Mucosa of descending colon (tissue), 3 donors: ENCODE results near the gene TNK2. TPM values are rescaled to one million over a fixed set of nuclear protein-coding genes. Genes with fewer than 3 reads are reported as not detected.
"Not testable (repeated sequence)": the region's sequence is repeated elsewhere in the genome, so short reads cannot be mapped to it uniquely, and the experiment has no call there.

Source experiments
- ATAC-seq: fragments of 200-7000 bp; cut with Tn5 transposase; one replicate; pipeline ENCODE4 v1.9.1; 2020; ENCODE audit warnings: mild to moderate bottlenecking, moderate library complexity
- DNase-seq, 3 donors: peaks; one replicate each; pipeline ENCODE4 v3.0.0-alpha.2; 2020
- H3K36me3 ChIP-seq: fragments of 200-600 bp; one replicate; pipeline ENCODE4 v1.8.0; 2021; ENCODE audit warnings: low read depth, mild to moderate bottlenecking
- H3K4me1 ChIP-seq: fragments of 200-600 bp; one replicate; pipeline ENCODE4 v1.8.0; 2021; ENCODE audit warnings: low read depth, mild to moderate bottlenecking
- H3K4me3 ChIP-seq: fragments of 200-600 bp; one replicate; pipeline ENCODE4 v1.8.0; 2021; ENCODE audit warnings: mild to moderate bottlenecking
- H3K9me3 ChIP-seq: fragments of 200-600 bp; one replicate; pipeline ENCODE4 v1.8.0; 2021; ENCODE audit warnings: mild to moderate bottlenecking
- intact Hi-C, 2 donors: fragments of 100-400 bp; cut with DNase I in 1 of 2; cut with micrococcal nuclease in 1 of 2; formaldehyde crosslinking; loops; one replicate each; pipeline versions ENCODE4 v1.11.0 to v1.11.1; 2022; cut with DNase I, micrococcal nuclease
- total RNA-seq, 3 donors: library from RNA; stranded (reverse); fragmentation: NEBNext Ultra II Directional in 2 of 3; extraction: Animal tissue kit (Norgen Biotek cat#: 25700) in 2 of 3; gene quantifications; one replicate each; pipeline versions ENCODE4 v1.2.1 to v1.2.4, GENCODE V29; 2021 to 2023
- TF ChIP-seq, protein P1 (sequence below): fragments of 200-600 bp; IDR thresholded peaks from one replicate; pipeline ENCODE4 v1.8.0; 2022; ENCODE audit warnings: antibody characterized with exemption, mild to moderate bottlenecking
- donor health status: DM: no; HTN: no; CAD: no; lungs with moderate emphysema.
- donor health status: DM: no; HTN: no; CAD: no.
- donor health status: DM: no; HTN: yes; CAD: no.

Gene TNK2
- total RNA-seq, 3 donors from 2014 or later: 16.8 to 61.1 (median 28.0) TPM

DNA sequence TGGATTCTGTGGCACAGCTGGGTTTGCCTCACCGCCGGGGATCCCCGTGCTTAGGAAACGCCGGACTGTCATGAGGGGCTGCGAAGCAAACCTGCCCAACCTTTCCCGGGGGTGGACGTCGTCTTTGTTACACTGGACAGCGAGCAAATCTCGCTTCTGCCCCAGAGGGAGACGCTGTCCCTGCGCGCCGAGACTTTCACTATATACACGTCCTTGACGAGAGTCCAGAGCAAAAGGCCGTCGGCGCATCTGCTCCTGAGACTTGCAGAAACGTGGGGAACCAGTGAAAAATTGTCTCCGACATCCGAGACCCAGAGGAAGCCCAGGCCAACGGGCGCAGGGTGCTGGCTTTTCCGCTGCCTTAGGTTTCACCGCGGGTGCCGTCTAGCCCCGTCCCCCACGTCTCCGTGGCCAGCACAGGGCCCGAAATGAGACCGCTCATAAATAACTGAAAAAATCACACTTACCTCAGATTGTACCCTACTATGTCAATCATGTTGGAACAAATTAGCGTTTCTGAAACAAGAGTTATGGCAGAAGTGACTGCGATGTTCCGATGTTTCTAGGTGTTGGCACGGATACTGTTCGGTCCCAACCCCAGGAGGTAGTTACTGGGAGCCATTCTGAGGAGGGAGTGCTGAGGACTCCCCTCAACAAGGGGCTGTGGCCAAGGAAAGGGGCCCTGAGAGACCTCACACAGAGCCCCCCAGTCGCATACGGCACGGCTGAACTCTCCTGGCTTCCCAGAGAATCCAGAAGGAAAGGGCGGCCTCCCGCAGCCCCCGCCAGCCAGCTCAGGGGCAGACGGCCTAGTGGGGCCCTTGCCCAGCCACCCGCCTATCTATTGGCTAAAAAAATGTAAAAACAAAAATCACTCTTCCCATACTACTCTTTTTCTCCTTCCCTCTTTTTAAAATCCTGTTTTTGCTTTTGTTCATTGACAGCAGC, 82.2 kb downstream of the TNK2 start:
- no peak for DNase-seq
- H3K36me3 ChIP-seq: no peaks in the 10 kb centered on the region
- no peaks in the 10 kb centered on the region for H3K9me3 ChIP-seq
- TF ChIP-seq, protein P1, sequence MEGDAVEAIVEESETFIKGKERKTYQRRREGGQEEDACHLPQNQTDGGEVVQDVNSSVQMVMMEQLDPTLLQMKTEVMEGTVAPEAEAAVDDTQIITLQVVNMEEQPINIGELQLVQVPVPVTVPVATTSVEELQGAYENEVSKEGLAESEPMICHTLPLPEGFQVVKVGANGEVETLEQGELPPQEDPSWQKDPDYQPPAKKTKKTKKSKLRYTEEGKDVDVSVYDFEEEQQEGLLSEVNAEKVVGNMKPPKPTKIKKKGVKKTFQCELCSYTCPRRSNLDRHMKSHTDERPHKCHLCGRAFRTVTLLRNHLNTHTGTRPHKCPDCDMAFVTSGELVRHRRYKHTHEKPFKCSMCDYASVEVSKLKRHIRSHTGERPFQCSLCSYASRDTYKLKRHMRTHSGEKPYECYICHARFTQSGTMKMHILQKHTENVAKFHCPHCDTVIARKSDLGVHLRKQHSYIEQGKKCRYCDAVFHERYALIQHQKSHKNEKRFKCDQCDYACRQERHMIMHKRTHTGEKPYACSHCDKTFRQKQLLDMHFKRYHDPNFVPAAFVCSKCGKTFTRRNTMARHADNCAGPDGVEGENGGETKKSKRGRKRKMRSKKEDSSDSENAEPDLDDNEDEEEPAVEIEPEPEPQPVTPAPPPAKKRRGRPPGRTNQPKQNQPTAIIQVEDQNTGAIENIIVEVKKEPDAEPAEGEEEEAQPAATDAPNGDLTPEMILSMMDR: no peak
- no peak for ATAC-seq
- H3K4me1 ChIP-seq: peaks cover 24% of the 10 kb centered on the region
- no peak overlapping the region for H3K4me3 ChIP-seq
- intact Hi-C loops: no loop called here

DNA sequence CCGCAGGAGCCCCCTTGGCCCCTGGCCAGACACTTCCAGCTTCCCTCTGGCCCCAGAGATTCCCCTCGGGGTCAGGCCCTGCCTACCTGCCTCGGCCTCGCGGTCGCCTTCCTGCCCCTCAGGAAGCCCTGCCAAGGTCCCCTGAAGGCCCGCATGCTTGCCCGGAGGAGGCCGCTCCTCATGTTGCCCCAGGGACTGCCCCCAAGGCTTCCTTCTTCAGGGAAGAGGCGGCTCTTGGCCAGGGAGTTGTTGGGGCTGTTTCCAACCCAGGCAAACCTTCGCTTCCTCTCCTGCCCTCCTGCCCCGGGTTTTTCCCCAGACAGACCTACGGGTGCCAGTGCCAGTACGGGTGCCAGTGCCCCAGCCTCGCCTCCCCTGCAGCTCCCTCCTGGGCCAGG, 83.2 kb downstream of the TNK2 start:
- intact Hi-C loops: no loop called here
- Histone ChIP-seq H3K4me1 (peaks cover 21% of the 10 kb centered on the region), H3K9me3 (no peaks in the 10 kb centered on the region), H3K4me3 (no peak overlapping the region), H3K36me3 (no peaks in the 10 kb centered on the region)
- DNase-seq (no peak), ATAC-seq (no peak)
- TF ChIP-seq, protein P1: no peak

DNA sequence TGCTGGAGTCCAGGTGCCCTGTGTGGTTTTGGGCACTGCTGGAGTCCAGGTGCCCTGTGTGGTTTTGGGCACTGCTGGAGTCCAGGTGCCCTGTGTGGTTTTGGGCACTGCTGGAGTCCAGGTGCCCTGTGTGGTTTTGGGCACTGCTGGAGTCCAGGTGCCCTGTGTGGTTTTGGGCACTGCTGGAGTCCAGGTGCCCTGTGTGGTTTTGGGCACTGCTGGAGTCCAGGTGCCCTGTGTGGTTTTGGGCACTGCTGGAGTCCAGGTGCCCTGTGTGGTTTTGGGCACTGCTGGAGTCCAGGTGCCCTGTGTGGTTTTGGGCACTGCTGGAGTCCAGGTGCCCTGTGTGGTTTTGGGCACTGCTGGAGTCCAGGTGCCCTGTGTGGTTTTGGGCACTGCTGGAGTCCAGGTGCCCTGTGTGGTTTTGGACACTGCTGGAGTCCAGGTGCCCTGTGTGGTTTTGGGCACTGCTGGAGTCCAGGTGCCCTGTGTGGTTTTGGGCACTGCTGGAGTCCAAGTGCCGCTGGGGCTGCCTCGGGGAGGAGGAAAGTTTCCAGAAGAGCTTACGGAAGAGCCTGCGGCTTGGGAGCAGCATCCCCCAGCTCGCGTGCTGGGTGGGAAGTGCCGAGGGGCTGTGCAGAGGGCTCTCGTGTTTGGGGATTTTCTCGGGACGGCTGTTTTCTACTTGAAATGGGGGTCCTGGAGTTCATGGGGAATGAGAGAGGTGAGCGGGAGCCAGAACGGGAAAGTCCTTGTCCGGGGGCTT, 83.7 kb downstream of the TNK2 start:
- DNase-seq, H3K4me3 ChIP-seq, ATAC-seq, H3K9me3 ChIP-seq, intact Hi-C loops, H3K36me3 ChIP-seq: not testable (repeated sequence)
- peaks cover 17% of the 10 kb centered on the region for H3K4me1 ChIP-seq

DNA sequence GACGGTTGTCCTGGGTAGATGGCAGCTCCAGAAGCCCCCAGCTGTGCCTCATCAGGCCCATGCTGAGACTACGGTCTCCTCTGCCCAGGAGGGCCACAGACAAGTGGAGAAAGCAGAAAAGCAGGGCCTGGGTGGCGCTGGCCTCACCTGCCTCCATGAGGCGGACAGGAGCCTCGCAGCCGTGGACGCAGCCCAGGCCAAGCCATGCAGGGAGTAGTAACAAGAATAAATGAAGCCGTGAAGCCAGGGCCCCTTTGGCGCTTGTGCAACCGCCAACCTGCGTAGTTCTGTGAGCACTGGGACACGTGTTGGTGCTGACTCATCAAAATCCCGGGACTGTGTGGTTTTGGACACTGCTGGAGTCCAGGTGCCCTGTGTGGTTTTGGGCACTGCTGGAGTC, 84.4 kb downstream of the TNK2 start:
- TF ChIP-seq, protein P1: no peak
- H3K36me3 ChIP-seq: no peaks in the 10 kb centered on the region
- no peaks in the 10 kb centered on the region for H3K9me3 ChIP-seq
- no peak for ATAC-seq
- no peak for DNase-seq
- intact Hi-C loops: no loop called here
- peaks cover 14% of the 10 kb centered on the region for H3K4me1 ChIP-seq
- H3K4me3 ChIP-seq: no peak overlapping the region

DNA sequence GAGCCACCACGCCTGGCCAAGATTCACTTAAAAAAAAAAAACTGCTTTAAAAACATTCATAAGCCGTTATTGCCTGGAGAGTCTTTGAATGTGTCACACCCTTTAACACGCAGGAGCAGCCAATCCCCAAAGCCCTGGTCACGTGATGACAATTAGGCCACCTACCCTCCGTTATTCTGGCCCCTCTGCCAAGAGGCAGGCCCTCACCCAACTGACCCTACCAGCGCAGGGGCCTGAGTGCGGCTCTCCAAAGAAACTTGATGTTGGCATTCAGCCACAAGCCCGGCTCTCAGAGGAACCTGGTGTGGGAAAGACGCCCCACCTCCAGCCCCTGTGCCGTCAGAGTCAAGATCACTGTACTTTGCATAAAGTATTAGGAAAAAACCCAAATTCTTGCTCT, 85.1 kb downstream of the TNK2 start:
- no peaks in the 10 kb centered on the region for H3K9me3 ChIP-seq
- H3K36me3 ChIP-seq: no peaks in the 10 kb centered on the region
- intact Hi-C loops: no loop called here
- TF ChIP-seq, protein P1: no peak
- H3K4me3 ChIP-seq: no peak overlapping the region
- peaks cover 8% of the 10 kb centered on the region for H3K4me1 ChIP-seq
- peak; percentile 74 for ATAC-seq
- DNase-seq: peak in 2 of 3 donors; percentile 64 to 70

DNA sequence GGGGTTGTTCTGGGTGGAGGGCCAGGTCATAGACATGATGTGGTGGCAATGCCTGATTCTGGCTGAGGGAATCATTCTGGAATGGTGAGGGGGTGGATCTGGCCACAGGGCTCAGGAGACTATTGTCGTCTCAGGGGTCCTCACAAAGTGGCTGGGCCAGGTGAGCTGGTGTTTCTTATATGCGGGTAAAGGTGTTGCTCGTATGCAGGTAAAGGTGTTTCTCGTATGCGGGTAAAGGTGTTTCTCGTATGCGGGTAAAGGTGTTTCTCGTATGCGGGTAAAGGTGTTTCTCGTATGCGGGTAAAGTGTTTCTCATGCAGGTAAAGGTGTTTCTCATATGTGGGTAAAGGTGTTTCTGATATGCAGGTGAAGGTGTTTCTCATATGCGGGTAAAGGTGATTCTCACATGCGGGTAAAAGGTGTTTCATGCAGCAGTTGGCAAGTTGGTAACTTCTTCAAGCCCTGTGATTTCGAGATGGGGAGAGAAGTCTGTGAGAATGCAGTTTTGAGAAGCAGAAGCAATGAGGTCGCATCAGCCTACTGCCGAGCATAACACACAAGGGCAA, 86.1 kb downstream of the TNK2 start:
- Histone ChIP-seq H3K4me3 (no peak overlapping the region), H3K36me3 (no peaks in the 10 kb centered on the region), H3K9me3 (no peaks in the 10 kb centered on the region), H3K4me1 (peaks cover 8% of the 10 kb centered on the region)
- DNase-seq (no peak), ATAC-seq (no peak)
- TF ChIP-seq, protein P1: no peak
- intact Hi-C loops: no loop called here
